Ovary (tissue), 9 donors: Measurements from ENCODE around the gene AKAP8L. TPM values are rescaled to one million over a fixed set of nuclear protein-coding genes. Genes with fewer than 3 reads are reported as not detected.

Experiments used
- DNase-seq, 5 donors: peaks; one replicate each; pipeline ENCODE4 v3.0.0-alpha.2; 2019 to 2020
- H3K27ac ChIP-seq, 2 donors: fragments of 200-600 bp; one replicate each; pipeline versions ENCODE4 v1.5.1 to v1.8.0; 2019 to 2022
- H3K27me3 ChIP-seq: fragments of 200-600 bp; one replicate; pipeline ENCODE4 v1.8.0; 2022
- H3K36me3 ChIP-seq: fragments of 200-600 bp; sonication (generic); one replicate; pipeline ENCODE4 v1.5.1; 2019
- H3K4me1 ChIP-seq: one replicate; pipeline ENCODE4 v1.8.1; 2013; ENCODE audit warnings: mild to moderate bottlenecking, moderate library complexity; ENCODE audit not compliant: insufficient read depth
- H3K4me3 ChIP-seq: fragments of 200-600 bp; sonication (generic); one replicate; pipeline ENCODE4 v1.5.1; 2017
- H3K9me3 ChIP-seq, 2 donors: fragments of 200-600 bp in 1 of 2; sonication (generic) in 1 of 2; one replicate each; pipeline versions ENCODE4 v1.5.1 to v1.8.1; 2013 to 2019; ENCODE audit warnings: mild to moderate bottlenecking in 1 of 2, moderate library complexity in 1 of 2
- CTCF ChIP-seq, 3 donors: fragments of 450-650 bp in 2 of 3; fragments of 200-600 bp in 1 of 3; IDR thresholded peaks; one replicate each; pipeline versions ENCODE4 v1.5.1 to v1.8.0; 2016 to 2022; ENCODE audit warnings: antibody characterized with exemption in 3 of 3, mild to moderate bottlenecking in 1 of 3
- EP300 ChIP-seq: sonication (generic); formaldehyde crosslinking; IDR thresholded peaks from one replicate; pipeline ENCODE4 v1.6.1; 2017; ENCODE audit warnings: antibody characterized with exemption
- POLR2A ChIP-seq: fragments of 450-650 bp; IDR thresholded peaks from one replicate; pipeline ENCODE4 v1.6.1; 2017; ENCODE audit warnings: antibody characterized with exemption, mild to moderate bottlenecking, moderate library complexity
- WGBS, 3 donors: extraction: QIAGEN DNeasy Blood & Tissue Kit in 1 of 3; methylation state at CpG; one replicate each; pipeline versions ENCODE4 v1.1.5 to v1.1.7; 2013 to 2017; 5-methylcytosine and 5-hydroxymethylcytosine counted together
- intact Hi-C, 4 donors: fragments of 100-400 bp; cut with DNase I; formaldehyde crosslinking; loops; one replicate each; pipeline versions ENCODE4 v1.11.0 to v1.15.1; 2022 to 2023
- polyA plus RNA-seq, 2 donors: library from polyadenylated mRNA; stranded (reverse); fragments of 200-250 nt in 1 of 2; fragments of 350-450 nt in 1 of 2; fragmentation: Illumina TruSeq in 1 of 2; extraction: RNeasy Lipid Tissue Mini Kit (QIAGEN cat#74804) in 1 of 2; gene quantifications; one replicate each; pipeline ENCODE4 v1.2.3, GENCODE V29; 2013 to 2014
- total RNA-seq, 7 donors: library from RNA; depleted of rRNA in 2 of 7; stranded (reverse); fragments of >200 nt in 2 of 7; fragmentation: NEBNext Ultra II Directional in 3 of 7; extraction: Animal tissue kit (Norgen Biotek cat#: 25700) in 3 of 7; gene quantifications; one replicate each; pipeline versions ENCODE4 v1.1.0 to v1.2.4, GENCODE V29; 2016 to 2023
- donor health status: DM: no; HTN: no; CAD: no; lungs with moderate emphysema.
- donor health status: DM: no; HTN: no; CAD: no.
- donor health status: Bipolar disorder and iron deficiency.
- donor health status: DM: yes; HTN: yes; CAD: no.
- donor health status: DM: no; HTN: no; CAD: no.
- donor health status: DM: yes; HTN: yes; CAD: no.

The AKAP8L gene
- total and polyA plus RNA-seq, 9 donors: 70.3 to 121 (median 93.0) TPM

GRCh38 chr19:15445227-15445605 lies 26.4 kb upstream of the AKAP8L start:
- intact Hi-C loops: no loop called here
- no peak overlapping the region for H3K27ac ChIP-seq
- no peaks in the 10 kb centered on the region for H3K9me3 ChIP-seq

GRCh38 chr19:15444505-15445226 lies 25.9 kb upstream of the AKAP8L start:
- intact Hi-C loops: no loop called here
- Histone ChIP-seq H3K4me3 (no peak overlapping the region), H3K27me3 (no peaks in the 10 kb centered on the region), H3K36me3 (no peaks in the 10 kb centered on the region), H3K9me3 (no peaks in the 10 kb centered on the region), H3K27ac (no peak overlapping the region), H3K4me1 (peaks cover 10% of the 10 kb centered on the region)
- no peak for TF ChIP-seq POLR2A
- DNase-seq: peak in 1 of 5 donors; percentile 15
- WGBS, 3 donors: 76 to 89% (median 88%) methylated on average over 15 of the region's 15 CpGs

More at GRCh38 chr19:15445227-15445605, 26.4 kb upstream of the AKAP8L start:
- DNase-seq: no peak
- H3K4me1 ChIP-seq: peaks cover 10% of the 10 kb centered on the region
- H3K4me3 ChIP-seq: no peak overlapping the region
- H3K36me3 ChIP-seq: no peaks in the 10 kb centered on the region
- TF ChIP-seq POLR2A (no peak), EP300 (no peak), CTCF (IDR thresholded peaks at IDR 0.05) (no peak)
- 87 to 92% (median 88%) methylated on average over 9 of the region's 9 CpGs for WGBS, 3 donors
- H3K27me3 ChIP-seq: no peaks in the 10 kb centered on the region

- H3K9me3 ChIP-seq: no peaks in the 10 kb centered on the region
- H3K4me3 ChIP-seq: no peak overlapping the region
- intact Hi-C loops: no loop called here
- H3K27ac ChIP-seq: no peak overlapping the region
- peak in 2 of 5 donors; percentile 12 to 18 for DNase-seq
- WGBS, 3 donors: 73 to 77% (median 74%) methylated on average over 10 of the region's 10 CpGs
- H3K4me1 ChIP-seq: peaks cover 5% of the 10 kb centered on the region
- TF ChIP-seq CTCF (IDR thresholded peaks at IDR 0.05) (no peak), EP300 (no peak), POLR2A (no peak)
- no peaks in the 10 kb centered on the region for H3K36me3 ChIP-seq
- no peaks in the 10 kb centered on the region for H3K27me3 ChIP-seq
Observed at GRCh38 chr19:15443838-15444237, 25.1 kb upstream of the AKAP8L start.

- Histone ChIP-seq H3K27me3 (no peaks in the 10 kb centered on the region), H3K27ac (no peak overlapping the region), H3K4me1 (no peaks in the 10 kb centered on the region), H3K9me3 (no peaks in the 10 kb centered on the region), H3K36me3 (no peaks in the 10 kb centered on the region), H3K4me3 (no peak overlapping the region)
- intact Hi-C loops: no loop called here
- whole genome bisulfite sequencing, 3 donors: 89 to 96% (median 92%) methylated on average over 3 of the region's 3 CpGs
- no peak for TF ChIP-seq EP300
- TF ChIP-seq POLR2A: no peak
- no peak for TF ChIP-seq CTCF (IDR thresholded peaks at IDR 0.05)
- DNase-seq: peak in 1 of 5 donors; percentile 2
Observed at GRCh38 chr19:15443325-15443724, 24.5 kb upstream of the AKAP8L start.
